ENCODE results near the gene PIP5KL1. TPM values are rescaled to one million over a fixed set of nuclear protein-coding genes. Genes with fewer than 3 reads are reported as not detected.

Gene PIP5KL1
- total and polyA plus RNA-seq, 8 donors = 0.80 to 2.5 (median 1.2) TPM

DNA sequence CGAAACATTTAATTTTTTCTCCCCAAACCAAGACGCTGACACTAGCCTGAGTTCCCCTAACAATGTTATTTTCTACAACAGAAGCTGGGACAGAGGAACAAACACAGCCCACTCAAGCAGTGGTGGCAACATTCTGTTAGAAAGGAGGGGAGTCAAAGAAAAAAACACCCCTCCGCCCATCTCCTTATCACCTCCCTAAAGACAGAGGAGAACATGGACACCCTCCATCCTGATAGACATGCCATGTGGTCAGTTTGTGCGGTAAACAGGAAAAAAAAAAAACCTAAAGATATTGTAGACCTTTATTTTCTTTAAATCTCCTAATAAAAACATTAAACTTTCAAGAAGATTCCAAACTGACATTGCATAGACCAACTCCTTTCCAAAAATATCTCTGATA, 10.0 kb upstream of the PIP5KL1 start:
- Histone ChIP-seq H3K4me1 (peaks cover 7 to 11% (median 10%) of the 10 kb centered on the region in 3 donors), H3K9me3 (no peaks in the 10 kb centered on the region), H3K4me3 (no peak overlapping the region), H3K36me3 (peaks cover 3 to 35% (median 13%) of the 10 kb centered on the region in 3 donors), H3K27ac (no peak overlapping the region), H3K27me3 (no peaks in the 10 kb centered on the region)
- DNase-seq = no peak
- no peak for FAIRE-seq
- 88 to 94% methylated on average over 4 of the region's 4 CpGs for WGBS, 2 donors
- intact Hi-C loops (cut with DNase I) = loop anchor here in 2 of 3 donors (5.0 kb wide), 2 partner anchors 97 to 177 kb away; no protein-coding TSS in a partner anchor
- TF ChIP-seq CTCF (IDR thresholded peaks at IDR 0.05) = no peak
- no peak for ATAC-seq

DNA sequence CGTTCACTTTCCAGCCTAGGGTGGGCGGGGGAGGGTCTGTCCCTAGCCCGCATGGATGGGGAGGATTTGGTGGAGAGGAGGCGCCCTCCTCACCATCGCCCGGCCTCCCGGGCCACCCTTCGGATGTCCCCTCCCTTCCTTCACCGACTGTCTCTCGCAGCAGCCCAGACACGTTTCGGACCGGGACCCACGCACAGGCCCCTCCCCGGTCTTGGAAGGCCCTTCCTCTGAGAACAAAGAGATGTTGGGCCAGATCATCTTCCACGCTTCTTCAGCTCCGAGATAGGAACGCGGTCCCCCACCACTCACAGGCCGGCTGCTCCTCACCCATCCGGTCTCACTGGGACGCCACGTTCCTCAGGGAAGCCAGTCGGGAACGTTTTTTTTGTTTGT, 7.7 kb upstream of the PIP5KL1 start:
- DNase-seq (peak in 3 of 6 donors; percentile 33 to 67 (median 56)), ATAC-seq (peak in 3 of 4 donors; percentile 4 to 10 (median 5)), FAIRE-seq (no peak)
- Histone ChIP-seq H3K4me3 (peak overlapping the region in 2 of 4 donors; percentile 60 to 95), H3K4me1 (peaks cover 7 to 11% (median 10%) of the 10 kb centered on the region in 3 donors), H3K27me3 (no peaks in the 10 kb centered on the region), H3K9me3 (no peaks in the 10 kb centered on the region), H3K36me3 (peaks cover 0 to 15% (median 5%) of the 10 kb centered on the region in 3 donors), H3K27ac (no peak overlapping the region)
- 55 to 59% methylated on average over 25 of the region's 25 CpGs for WGBS, 2 donors
- no peak for TF ChIP-seq CTCF (IDR thresholded peaks at IDR 0.05)
- intact Hi-C loops (cut with DNase I) = no loop called here

DNA sequence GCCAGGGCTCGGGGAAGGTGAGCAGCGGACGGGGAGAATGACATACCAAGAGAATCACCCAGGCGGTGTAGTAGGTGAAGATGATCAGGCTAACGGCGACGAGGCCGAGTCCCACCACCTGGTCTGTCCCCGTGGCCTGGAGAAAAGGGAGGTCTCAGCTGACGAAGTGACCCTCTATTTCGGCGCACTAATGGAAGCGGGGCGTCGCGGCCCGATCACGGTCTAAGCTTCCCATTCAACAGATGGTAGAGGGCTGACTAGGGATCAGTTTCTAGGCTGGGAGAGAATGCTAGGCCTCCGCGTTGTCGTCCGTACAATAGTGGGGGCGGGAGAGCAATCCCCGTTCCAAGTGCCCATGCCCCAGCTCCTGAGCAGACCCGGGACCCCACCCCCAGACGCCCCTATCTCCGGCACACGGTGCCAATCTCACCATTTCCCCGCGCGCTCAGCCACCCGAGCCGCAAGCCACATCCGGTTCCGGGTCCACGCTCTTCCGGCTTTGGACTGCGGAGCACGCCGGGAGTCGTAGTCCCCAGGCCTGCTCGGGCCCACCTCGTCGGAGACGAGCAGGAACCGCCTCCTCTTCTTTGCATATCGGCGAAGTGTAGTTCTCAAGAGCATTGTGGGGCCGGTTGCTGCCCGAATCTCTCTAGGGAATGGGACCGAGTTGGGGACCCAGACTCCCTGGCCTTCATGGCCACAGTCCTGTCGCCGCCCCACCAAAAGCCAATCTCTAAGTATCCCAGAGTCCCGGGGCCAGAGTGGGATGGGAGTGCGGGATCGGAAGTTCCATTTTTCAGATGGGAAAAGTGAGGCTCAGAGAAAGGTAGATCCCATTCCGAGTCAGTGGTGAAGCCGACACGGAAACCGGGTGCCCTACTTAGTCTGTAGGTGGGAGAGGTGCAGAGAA, 7.1 kb upstream of the PIP5KL1 start, which contains the start of gene DPM2:
Gene DPM2, minus strand, starts transcription at position 467 of the 910 bp plus-strand sequence. Its CDS starts 34 bp downstream, at position 433.
- FAIRE-seq (no peak), DNase-seq (peak; percentile 69 to 90 (median 78)), ATAC-seq (peak; percentile 85 to 93 (median 91))
- Histone ChIP-seq H3K27me3 (no peaks in the 10 kb centered on the region), H3K4me3 (peak within 1 kb of the TSS; percentile 40 to 95 (median 58)), H3K4me1 (peaks cover 7 to 11% (median 10%) of the 10 kb centered on the region in 3 donors), H3K9me3 (no peaks in the 10 kb centered on the region), H3K36me3 (peaks cover 0 to 8% (median 5%) of the 10 kb centered on the region in 3 donors), H3K27ac (peak within 1 kb of the TSS in 1 of 4 donors; percentile 8)
- intact Hi-C loops (cut with DNase I) = no loop called here
- TF ChIP-seq CTCF (IDR thresholded peaks at IDR 0.05) = no peak
- 7 to 9% methylated on average over 60 of the region's 60 CpGs for WGBS, 2 donors

DNA sequence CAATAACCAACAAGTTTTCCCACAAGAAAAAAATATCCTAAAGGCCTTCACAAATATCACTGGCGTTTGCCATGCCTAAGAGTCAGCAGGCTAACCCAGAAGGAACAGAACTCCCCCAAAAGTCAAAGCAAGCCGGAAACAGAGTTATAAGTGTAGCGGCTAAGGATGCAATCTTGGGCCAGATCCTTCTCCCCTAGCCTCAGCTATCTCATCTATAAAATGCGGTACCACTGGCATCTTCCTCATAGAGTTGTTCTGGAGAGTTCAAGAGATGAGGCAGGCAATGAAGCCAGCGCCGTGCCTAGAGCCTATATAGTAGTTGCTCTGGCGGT, 6.4 kb upstream of the PIP5KL1 start:
- no peak for ATAC-seq
- no peak for TF ChIP-seq CTCF (IDR thresholded peaks at IDR 0.05)
- H3K36me3 ChIP-seq = peaks cover 0 to 2% (median 1%) of the 10 kb centered on the region in 3 donors
- DNase-seq = no peak
- H3K27me3 ChIP-seq = no peaks in the 10 kb centered on the region
- no peak overlapping the region for H3K27ac ChIP-seq
- intact Hi-C loops (cut with DNase I) = no loop called here
- WGBS, 2 donors = 5 to 9% methylated on average over 7 of the region's 7 CpGs
- peak overlapping the region; percentile 40 to 95 (median 58) for H3K4me3 ChIP-seq
- peaks cover 7 to 11% (median 10%) of the 10 kb centered on the region in 3 donors for H3K4me1 ChIP-seq
- no peak for FAIRE-seq
- no peaks in the 10 kb centered on the region for H3K9me3 ChIP-seq
